Glomerular visceral epithelial cell (primary cell): ENCODE measurements around the gene NCMAP.

Experiments used
- DNase-seq: peaks from one replicate; pipeline ENCODE4 v3.0.0-alpha.2; 2016; ENCODE audit errors: extremely low spot score

Gene NCMAP

GRCh38 chr1:24622218-24622617 is 66.3 kb downstream of the NCMAP start:
- DNase-seq = no peak

GRCh38 chr1:24632832-24633175 is 76.9 kb downstream of the NCMAP start:
- no peak for DNase-seq

- DNase-seq = peak; percentile 56
Observed at GRCh38 chr1:24635195-24635843, 79.4 kb downstream of the NCMAP start.

GRCh38 chr1:24636661-24637357 is 80.9 kb downstream of the NCMAP start:
- no peak for DNase-seq

- no peak for DNase-seq
Observed at GRCh38 chr1:24639094-24639493, 83.2 kb downstream of the NCMAP start.

- no peak for DNase-seq
Observed at GRCh38 chr1:24639881-24640280, 84.0 kb downstream of the NCMAP start.

GRCh38 chr1:24640288-24640687 is 84.4 kb downstream of the NCMAP start:
- no peak for DNase-seq

- DNase-seq = peak; percentile 20
Observed at GRCh38 chr1:24641646-24642151, 85.8 kb downstream of the NCMAP start.

GRCh38 chr1:24642481-24643362 is 86.8 kb downstream of the NCMAP start, which contains the start of gene SRRM1:
Gene SRRM1 (plus strand): TSS chr1:24643302. CDS start chr1:24643327, 25 bp downstream.
- DNase-seq = peak; percentile 100

- no peak for DNase-seq
Observed at GRCh38 chr1:24643363-24644099, 87.6 kb downstream of the NCMAP start.

- peak; percentile 19 for DNase-seq
Observed at GRCh38 chr1:24644100-24644384, 88.2 kb downstream of the NCMAP start.

GRCh38 chr1:24648919-24649318 is 93.0 kb downstream of the NCMAP start:
- no peak for DNase-seq

- DNase-seq = no peak
Observed at GRCh38 chr1:24652382-24652781, 96.5 kb downstream of the NCMAP start.

GRCh38 chr1:24654010-24654409 is 98.1 kb downstream of the NCMAP start:
- no peak for DNase-seq

- no peak for DNase-seq
Observed at GRCh38 chr1:24656046-24656445, 100.2 kb downstream of the NCMAP start.

- DNase-seq = peak; percentile 31
Observed at GRCh38 chr1:24657781-24658180, 101.9 kb downstream of the NCMAP start.
